ENCODE measurements around the gene FBXO4.
"Not testable (repeated sequence)": the region's sequence is repeated elsewhere in the genome, so short reads cannot be mapped to it uniquely, and the experiment has no call there.

The FBXO4 gene

GRCh38 chr5:41932770-41933169, 7.7 kb downstream of the FBXO4 start:
- H2BK120ac ChIP-seq (ENCODE audit: insufficient read depth, low read length, poor library complexity), result no peak overlapping the region
- H3K4me2 ChIP-seq (ENCODE audit: low read length), result no peak overlapping the region
- H4K12ac ChIP-seq (ENCODE audit: low read depth, low read length), result no peak overlapping the region
- no peak overlapping the region for H3K18ac ChIP-seq (ENCODE audit: low read length)
- peaks cover 0 to 2% of the 10 kb centered on the region in 2 experiments for H3K4me1 ChIP-seq (ENCODE audit: control insufficient read depth in 1 of 2, insufficient read depth in 2 of 2, low read length in 2 of 2)
- H2AK5ac ChIP-seq (ENCODE audit: low read length), result no peak overlapping the region
- H3K4ac ChIP-seq (ENCODE audit: low read depth, low read length), result no peak overlapping the region
- H3K23ac ChIP-seq (ENCODE audit: low read length), result no peak overlapping the region
- no peaks in the 10 kb centered on the region for H3K36me3 ChIP-seq (ENCODE audit: control insufficient read depth in 1 of 2, insufficient read depth in 2 of 2, low read length in 2 of 2)
- no peak overlapping the region for H3K4me3 ChIP-seq (ENCODE audit: low read depth, low read length)
- H2AFZ ChIP-seq (ENCODE audit: insufficient read depth, low read length, poor library complexity), result no peak overlapping the region
- no peak overlapping the region for H4K8ac ChIP-seq (ENCODE audit: low read depth, low read length)
- H3K27me3 ChIP-seq (ENCODE audit: insufficient read depth, low read length), result no peaks in the 10 kb centered on the region
- no peaks in the 10 kb centered on the region for H3K79me1 ChIP-seq (ENCODE audit: low read length)
- DNase-seq, result no peak
- no peak overlapping the region for H4K91ac ChIP-seq (ENCODE audit: low read depth, low read length)
- no peaks in the 10 kb centered on the region for H3K79me2 ChIP-seq (ENCODE audit: control insufficient read depth, insufficient read depth, low read length, poor library complexity)
- H2BK12ac ChIP-seq (ENCODE audit: low read length), result no peak overlapping the region
- WGBS (ENCODE audit: extremely low coverage, insufficient coverage, insufficient read length), result no CpG with 5 or more reads among the region's 2 CpGs
- no peak overlapping the region for H3K9ac ChIP-seq (ENCODE audit: low read length)
- no peak overlapping the region for H3K14ac ChIP-seq (ENCODE audit: low read length)
- no peak overlapping the region for H3K27ac ChIP-seq (ENCODE audit: low read depth, low read length)
- H3K9me3 ChIP-seq (ENCODE audit: insufficient read depth, low read depth, low read length), result no peaks in the 10 kb centered on the region
- H2BK5ac ChIP-seq (ENCODE audit: low read depth, low read length, poor library complexity), result no peak overlapping the region

- no peaks in the 10 kb centered on the region for H3K79me1 ChIP-seq (ENCODE audit: low read length)
- no peak overlapping the region for H2BK120ac ChIP-seq (ENCODE audit: insufficient read depth, low read length, poor library complexity)
- H3K27me3 ChIP-seq (ENCODE audit: insufficient read depth, low read length), result no peaks in the 10 kb centered on the region
- H3K4me1 ChIP-seq (ENCODE audit: control insufficient read depth in 1 of 2, insufficient read depth in 2 of 2, low read length in 2 of 2), result peaks cover 0 to 2% of the 10 kb centered on the region in 2 experiments
- no peak overlapping the region for H3K14ac ChIP-seq (ENCODE audit: low read length)
- no peak overlapping the region for H3K4me2 ChIP-seq (ENCODE audit: low read length)
- no peak overlapping the region for H2BK5ac ChIP-seq (ENCODE audit: low read depth, low read length, poor library complexity)
- H4K91ac ChIP-seq (ENCODE audit: low read depth, low read length), result no peak overlapping the region
- H3K79me2 ChIP-seq (ENCODE audit: control insufficient read depth, insufficient read depth, low read length, poor library complexity), result no peaks in the 10 kb centered on the region
- no peak overlapping the region for H3K23ac ChIP-seq (ENCODE audit: low read length)
- no peak overlapping the region for H2AFZ ChIP-seq (ENCODE audit: insufficient read depth, low read length, poor library complexity)
- no peak for DNase-seq
- H4K8ac ChIP-seq (ENCODE audit: low read depth, low read length), result no peak overlapping the region
- H2BK12ac ChIP-seq (ENCODE audit: low read length), result no peak overlapping the region
- H3K9me3 ChIP-seq (ENCODE audit: insufficient read depth, low read depth, low read length), result no peaks in the 10 kb centered on the region
- no peak overlapping the region for H3K27ac ChIP-seq (ENCODE audit: low read depth, low read length)
- H3K18ac ChIP-seq (ENCODE audit: low read length), result no peak overlapping the region
- no peak overlapping the region for H2AK5ac ChIP-seq (ENCODE audit: low read length)
- H4K12ac ChIP-seq (ENCODE audit: low read depth, low read length), result no peak overlapping the region
- H3K36me3 ChIP-seq (ENCODE audit: control insufficient read depth in 1 of 2, insufficient read depth in 2 of 2, low read length in 2 of 2), result no peaks in the 10 kb centered on the region
- H3K9ac ChIP-seq (ENCODE audit: low read length), result no peak overlapping the region
- H3K4me3 ChIP-seq (ENCODE audit: low read depth, low read length), result no peak overlapping the region
- no peak overlapping the region for H3K4ac ChIP-seq (ENCODE audit: low read depth, low read length)
These were observed 10.5 kb downstream of the FBXO4 start for GRCh38 chr5:41935544-41935943.

- H3K4me3 ChIP-seq (ENCODE audit: low read depth, low read length), result no peak overlapping the region
- H3K27ac ChIP-seq (ENCODE audit: low read depth, low read length), result no peak overlapping the region
- no peak overlapping the region for H2BK12ac ChIP-seq (ENCODE audit: low read length)
- H3K27me3 ChIP-seq (ENCODE audit: insufficient read depth, low read length), result no peaks in the 10 kb centered on the region
- H3K36me3 ChIP-seq (ENCODE audit: control insufficient read depth in 1 of 2, insufficient read depth in 2 of 2, low read length in 2 of 2), result no peaks in the 10 kb centered on the region
- no peak overlapping the region for H3K4ac ChIP-seq (ENCODE audit: low read depth, low read length)
- no peak overlapping the region for H3K23ac ChIP-seq (ENCODE audit: low read length)
- H3K4me1 ChIP-seq (ENCODE audit: control insufficient read depth in 1 of 2, insufficient read depth in 2 of 2, low read length in 2 of 2), result peaks cover 2 to 3% of the 10 kb centered on the region in 2 experiments
- no peak overlapping the region for H3K14ac ChIP-seq (ENCODE audit: low read length)
- no peak overlapping the region for H3K18ac ChIP-seq (ENCODE audit: low read length)
- no peak overlapping the region for H2BK120ac ChIP-seq (ENCODE audit: insufficient read depth, low read length, poor library complexity)
- no peak overlapping the region for H3K9ac ChIP-seq (ENCODE audit: low read length)
- WGBS (ENCODE audit: extremely low coverage, insufficient coverage, insufficient read length), result no CpG with 5 or more reads among the region's 1 CpG
- no peak overlapping the region for H4K8ac ChIP-seq (ENCODE audit: low read depth, low read length)
- no peaks in the 10 kb centered on the region for H3K9me3 ChIP-seq (ENCODE audit: insufficient read depth, low read depth, low read length)
- H3K4me2 ChIP-seq (ENCODE audit: low read length), result no peak overlapping the region
- DNase-seq, result peak in 1 of 2 donors; percentile 61
- no peak overlapping the region for H2BK5ac ChIP-seq (ENCODE audit: low read depth, low read length, poor library complexity)
- no peaks in the 10 kb centered on the region for H3K79me2 ChIP-seq (ENCODE audit: control insufficient read depth, insufficient read depth, low read length, poor library complexity)
- H4K91ac ChIP-seq (ENCODE audit: low read depth, low read length), result no peak overlapping the region
- H4K12ac ChIP-seq (ENCODE audit: low read depth, low read length), result no peak overlapping the region
- no peaks in the 10 kb centered on the region for H3K79me1 ChIP-seq (ENCODE audit: low read length)
- no peak overlapping the region for H2AK5ac ChIP-seq (ENCODE audit: low read length)
- H2AFZ ChIP-seq (ENCODE audit: insufficient read depth, low read length, poor library complexity), result no peak overlapping the region
These were observed 15.6 kb downstream of the FBXO4 start for GRCh38 chr5:41940641-41941040.

- H4K12ac ChIP-seq (ENCODE audit: low read depth, low read length); H3K79me1 ChIP-seq (ENCODE audit: low read length); H3K9me3 ChIP-seq (ENCODE audit: insufficient read depth, low read depth, low read length); H2BK12ac ChIP-seq (ENCODE audit: low read length); H3K9ac ChIP-seq (ENCODE audit: low read length); H3K18ac ChIP-seq (ENCODE audit: low read length); H3K14ac ChIP-seq (ENCODE audit: low read length); H2BK120ac ChIP-seq (ENCODE audit: insufficient read depth, low read length, poor library complexity); H2BK5ac ChIP-seq (ENCODE audit: low read depth, low read length, poor library complexity); H4K91ac ChIP-seq (ENCODE audit: low read depth, low read length); H3K4me3 ChIP-seq (ENCODE audit: low read depth, low read length); H3K4me2 ChIP-seq (ENCODE audit: low read length); H3K79me2 ChIP-seq (ENCODE audit: control insufficient read depth, insufficient read depth, low read length, poor library complexity); H3K4me1 ChIP-seq (ENCODE audit: control insufficient read depth in 1 of 2, insufficient read depth in 2 of 2, low read length in 2 of 2); H2AFZ ChIP-seq (ENCODE audit: insufficient read depth, low read length, poor library complexity); H3K23ac ChIP-seq (ENCODE audit: low read length); H3K27me3 ChIP-seq (ENCODE audit: insufficient read depth, low read length); H2AK5ac ChIP-seq (ENCODE audit: low read length); H3K27ac ChIP-seq (ENCODE audit: low read depth, low read length); H4K8ac ChIP-seq (ENCODE audit: low read depth, low read length); H3K4ac ChIP-seq (ENCODE audit: low read depth, low read length); H3K36me3 ChIP-seq (ENCODE audit: control insufficient read depth in 1 of 2, insufficient read depth in 2 of 2, low read length in 2 of 2): not testable (repeated sequence)
- WGBS (ENCODE audit: extremely low coverage, insufficient coverage, insufficient read length), result no CpG with 5 or more reads among the region's 7 CpGs
- peak in 1 of 2 donors; percentile 65 for DNase-seq
These were observed 20.4 kb downstream of the FBXO4 start for GRCh38 chr5:41945332-41945955.

Measured in trophoblast cell (in vitro differentiated cells and primary cell).